ENCODE results near the gene KLHL3. TPM values are rescaled to one million over a fixed set of nuclear protein-coding genes. Genes with fewer than 3 reads are reported as not detected.

Gene KLHL3
- total and polyA plus RNA-seq, 4 donors, result 1.0 to 14.2 (median 4.4) TPM

DNA sequence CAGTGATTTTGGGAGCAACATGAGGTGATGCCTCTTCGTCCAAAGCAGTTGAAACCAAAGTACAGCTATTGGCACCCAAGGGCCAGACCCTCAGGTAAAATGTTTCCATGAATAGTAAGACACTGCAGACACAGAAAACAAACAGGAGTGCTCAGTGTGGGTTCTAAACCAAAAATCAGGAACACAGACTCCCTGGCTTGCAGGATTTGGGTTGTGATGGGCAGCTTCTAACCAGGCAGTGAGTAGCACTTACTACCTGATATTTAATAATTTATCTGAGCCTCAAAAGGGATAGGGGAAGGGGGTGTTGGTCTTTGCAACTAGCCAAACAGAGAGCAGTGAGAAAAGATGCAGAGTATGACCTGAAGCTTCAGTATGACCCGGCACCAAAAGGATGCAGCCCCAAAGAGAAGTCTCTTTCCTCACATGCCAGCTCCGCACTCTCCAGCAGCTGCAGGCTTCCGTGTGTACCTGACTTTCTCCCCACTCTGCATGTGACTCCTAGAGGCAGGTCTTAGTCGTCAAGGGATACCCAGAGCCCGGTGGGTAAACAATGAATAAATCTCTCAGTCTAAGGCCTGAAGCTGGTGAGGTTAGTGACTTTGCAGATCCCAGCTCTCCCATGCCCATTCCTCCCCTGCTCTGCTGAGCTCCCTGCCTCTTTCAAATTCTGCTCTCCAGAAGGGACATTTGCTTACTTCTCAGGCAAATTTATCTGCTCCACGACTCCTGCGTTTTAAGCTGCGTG is 131.4 kb downstream of the KLHL3 start:
- TF ChIP-seq, protein P1, sequence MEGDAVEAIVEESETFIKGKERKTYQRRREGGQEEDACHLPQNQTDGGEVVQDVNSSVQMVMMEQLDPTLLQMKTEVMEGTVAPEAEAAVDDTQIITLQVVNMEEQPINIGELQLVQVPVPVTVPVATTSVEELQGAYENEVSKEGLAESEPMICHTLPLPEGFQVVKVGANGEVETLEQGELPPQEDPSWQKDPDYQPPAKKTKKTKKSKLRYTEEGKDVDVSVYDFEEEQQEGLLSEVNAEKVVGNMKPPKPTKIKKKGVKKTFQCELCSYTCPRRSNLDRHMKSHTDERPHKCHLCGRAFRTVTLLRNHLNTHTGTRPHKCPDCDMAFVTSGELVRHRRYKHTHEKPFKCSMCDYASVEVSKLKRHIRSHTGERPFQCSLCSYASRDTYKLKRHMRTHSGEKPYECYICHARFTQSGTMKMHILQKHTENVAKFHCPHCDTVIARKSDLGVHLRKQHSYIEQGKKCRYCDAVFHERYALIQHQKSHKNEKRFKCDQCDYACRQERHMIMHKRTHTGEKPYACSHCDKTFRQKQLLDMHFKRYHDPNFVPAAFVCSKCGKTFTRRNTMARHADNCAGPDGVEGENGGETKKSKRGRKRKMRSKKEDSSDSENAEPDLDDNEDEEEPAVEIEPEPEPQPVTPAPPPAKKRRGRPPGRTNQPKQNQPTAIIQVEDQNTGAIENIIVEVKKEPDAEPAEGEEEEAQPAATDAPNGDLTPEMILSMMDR (IDR thresholded peaks at IDR 0.05; ENCODE audit: control extremely low read depth, extremely low read depth), result no peak
- Histone ChIP-seq H3K27me3 (ENCODE audit: control insufficient read depth in 3 of 3, insufficient read depth in 3 of 3, low read length in 2 of 3) (peaks cover 0 to 2% (median 2%) of the 10 kb centered on the region in 3 donors), H3K9me3 (ENCODE audit: control insufficient read depth in 4 of 4, insufficient read depth in 3 of 4, low read length in 3 of 4) (no peaks in the 10 kb centered on the region), H3K4me1 (ENCODE audit: control insufficient read depth in 5 of 5, insufficient read depth in 5 of 5, low read length in 5 of 5) (no peaks in the 10 kb centered on the region), H3K4me3 (no peak overlapping the region), H3K9ac (ENCODE audit: insufficient read depth in 1 of 2, low read length in 2 of 2) (no peak overlapping the region), H3K36me3 (ENCODE audit: control insufficient read depth in 4 of 4, insufficient read depth in 4 of 4, low read length in 4 of 4) (no peaks in the 10 kb centered on the region), H3K27ac (ENCODE audit: low read depth in 1 of 2, low read length in 1 of 2) (no peak overlapping the region)
- DNase-seq, result peak in 1 of 3 donors; percentile 29
- WGBS, 2 donors, result 31 to 34% methylated on average over 9 of the region's 9 CpGs
- no peak for ATAC-seq (ENCODE audit: insufficient read depth, low FRiP score)

DNA sequence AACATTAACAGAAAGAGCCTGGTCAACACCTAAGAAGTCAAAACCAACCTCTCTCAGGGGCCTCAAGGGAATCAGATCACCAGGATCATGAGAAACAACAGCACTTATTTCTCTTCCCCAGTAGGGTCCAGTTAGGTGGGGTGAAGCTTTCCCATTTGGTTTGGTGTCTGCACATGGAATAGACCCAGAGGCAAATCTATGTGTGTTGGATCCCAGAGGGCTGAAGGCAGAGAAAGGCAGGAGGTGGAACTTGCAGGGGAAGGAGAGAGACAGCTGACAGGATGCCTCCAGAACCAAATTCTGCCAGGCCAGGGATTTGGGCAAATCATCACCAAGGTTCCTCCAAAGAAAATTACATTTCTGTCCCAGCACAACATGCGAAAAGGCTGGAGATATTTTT is 132.0 kb downstream of the KLHL3 start:
- ATAC-seq (ENCODE audit: insufficient read depth, low FRiP score) (no peak), DNase-seq (no peak)
- no peaks in the 10 kb centered on the region for H3K36me3 ChIP-seq (ENCODE audit: control insufficient read depth in 4 of 4, insufficient read depth in 4 of 4, low read length in 4 of 4)
- H3K4me3 ChIP-seq, result no peak overlapping the region
- H3K9me3 ChIP-seq (ENCODE audit: control insufficient read depth in 4 of 4, insufficient read depth in 3 of 4, low read length in 3 of 4), result no peaks in the 10 kb centered on the region
- H3K27ac ChIP-seq (ENCODE audit: low read depth in 1 of 2, low read length in 1 of 2), result no peak overlapping the region
- H3K27me3 ChIP-seq (ENCODE audit: control insufficient read depth in 3 of 3, insufficient read depth in 3 of 3, low read length in 2 of 3), result peaks cover 0 to 2% (median 2%) of the 10 kb centered on the region in 3 donors
- TF ChIP-seq, protein P1 (IDR thresholded peaks at IDR 0.05; ENCODE audit: control extremely low read depth, extremely low read depth), result no peak
- H3K9ac ChIP-seq (ENCODE audit: insufficient read depth in 1 of 2, low read length in 2 of 2), result no peak overlapping the region
- WGBS, 2 donors, result 95 to 97% methylated on average over 1 of the region's 1 CpG
- H3K4me1 ChIP-seq (ENCODE audit: control insufficient read depth in 5 of 5, insufficient read depth in 5 of 5, low read length in 5 of 5), result no peaks in the 10 kb centered on the region

DNA sequence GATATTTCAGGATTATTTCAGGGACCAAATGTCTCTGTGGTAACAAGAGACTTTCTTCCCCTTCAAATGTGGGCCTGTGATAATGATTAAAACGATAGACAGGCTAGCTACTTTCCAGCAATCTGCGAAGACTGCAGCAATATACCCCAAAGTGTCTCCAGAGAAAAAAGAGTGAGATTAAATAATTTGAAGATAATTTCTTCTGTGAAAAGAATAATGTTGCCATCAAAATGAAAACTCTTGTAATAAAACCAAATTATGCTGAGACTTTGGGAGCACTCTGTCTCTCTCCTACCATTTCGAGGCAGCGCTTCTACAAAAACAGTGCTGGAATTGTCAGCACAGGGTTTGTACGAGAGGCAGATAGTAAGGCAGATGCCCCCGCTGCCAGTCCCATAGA is 132.5 kb downstream of the KLHL3 start:
- Histone ChIP-seq H3K36me3 (ENCODE audit: control insufficient read depth in 4 of 4, insufficient read depth in 4 of 4, low read length in 4 of 4) (no peaks in the 10 kb centered on the region), H3K27ac (ENCODE audit: low read depth in 1 of 2, low read length in 1 of 2) (no peak overlapping the region), H3K4me1 (ENCODE audit: control insufficient read depth in 5 of 5, insufficient read depth in 5 of 5, low read length in 5 of 5) (no peaks in the 10 kb centered on the region), H3K9ac (ENCODE audit: insufficient read depth in 1 of 2, low read length in 2 of 2) (no peak overlapping the region), H3K27me3 (ENCODE audit: control insufficient read depth in 3 of 3, insufficient read depth in 3 of 3, low read length in 2 of 3) (peaks cover 0 to 2% (median 1%) of the 10 kb centered on the region in 3 donors), H3K9me3 (ENCODE audit: control insufficient read depth in 4 of 4, insufficient read depth in 3 of 4, low read length in 3 of 4) (no peaks in the 10 kb centered on the region), H3K4me3 (no peak overlapping the region)
- 94 to 97% methylated on average over 6 of the region's 6 CpGs for WGBS, 2 donors
- ATAC-seq (ENCODE audit: insufficient read depth, low FRiP score), result no peak
- TF ChIP-seq, protein P1 (IDR thresholded peaks at IDR 0.05; ENCODE audit: control extremely low read depth, extremely low read depth), result no peak
- no peak for DNase-seq

Measured in lung (tissue), 12 donors.